Trophoblast cell (in vitro differentiated cells and primary cell): ENCODE results near the gene EIF3CL.
"Not testable (repeated sequence)": the region's sequence is repeated elsewhere in the genome, so short reads cannot be mapped to it uniquely, and the experiment has no call there.

Experiments
- DNase-seq, 2 donors: peaks; one replicate each; pipeline ENCODE4 v3.0.0-alpha.2; 2016
- H2AFZ ChIP-seq: 2 replicates; pipeline ENCODE4 v1.6.1; 2013; ENCODE audit warnings: low read length, moderate library complexity, mild to moderate bottlenecking; ENCODE audit not compliant: insufficient read depth, poor library complexity
- H2AK5ac ChIP-seq: 2 replicates; pipeline ENCODE4 v1.6.1; 2013; ENCODE audit warnings: mild to moderate bottlenecking, low read length
- H2BK120ac ChIP-seq: 2 replicates; pipeline ENCODE4 v1.6.1; 2013; ENCODE audit warnings: low read length, mild to moderate bottlenecking, moderate library complexity; ENCODE audit not compliant: insufficient read depth, poor library complexity
- H2BK12ac ChIP-seq: 2 replicates; pipeline ENCODE4 v1.6.1; 2013; ENCODE audit warnings: mild to moderate bottlenecking, low read length, moderate library complexity
- H2BK5ac ChIP-seq: 2 replicates; pipeline ENCODE4 v1.6.1; 2013; ENCODE audit warnings: low read length, low read depth, moderate library complexity, mild to moderate bottlenecking; ENCODE audit not compliant: poor library complexity
- H3K14ac ChIP-seq: 2 replicates; pipeline ENCODE4 v1.6.1; 2013; ENCODE audit warnings: mild to moderate bottlenecking, low read length
- H3K18ac ChIP-seq: 2 replicates; pipeline ENCODE4 v1.6.1; 2013; ENCODE audit warnings: mild to moderate bottlenecking, low read length
- H3K23ac ChIP-seq: 2 replicates; pipeline ENCODE4 v1.6.1; 2013; ENCODE audit warnings: low read length
- H3K27ac ChIP-seq: 2 replicates; pipeline ENCODE4 v1.5.1; 2013; ENCODE audit warnings: low read depth, mild to moderate bottlenecking, inconsistent platforms, low read length, moderate library complexity
- H3K27me3 ChIP-seq: 2 replicates; pipeline ENCODE4 v1.6.1; 2013; ENCODE audit warnings: inconsistent platforms, mild to moderate bottlenecking, low read length, moderate library complexity; ENCODE audit not compliant: insufficient read depth
- H3K36me3 ChIP-seq, 2 experiments: 1 replicate in 1 of 2; 2 replicates in 1 of 2; pipeline ENCODE4 v1.6.1; 2013; ENCODE audit warnings: low read length in 2 of 2, mild to moderate bottlenecking in 2 of 2, moderate library complexity in 1 of 2; ENCODE audit not compliant: insufficient read depth in 2 of 2, control insufficient read depth in 1 of 2
- H3K4ac ChIP-seq: 2 replicates; pipeline ENCODE4 v1.6.1; 2013; ENCODE audit warnings: low read depth, mild to moderate bottlenecking, low read length, moderate library complexity
- H3K4me1 ChIP-seq, 2 experiments: 1 replicate in 1 of 2; 2 replicates in 1 of 2; pipeline ENCODE4 v1.6.1; 2013; ENCODE audit warnings: low read length in 2 of 2, mild to moderate bottlenecking in 2 of 2, moderate library complexity in 1 of 2; ENCODE audit not compliant: insufficient read depth in 2 of 2, control insufficient read depth in 1 of 2
- H3K4me2 ChIP-seq: 2 replicates; pipeline ENCODE4 v1.6.1; 2013; ENCODE audit warnings: inconsistent platforms, mild to moderate bottlenecking, low read length, moderate library complexity
- H3K4me3 ChIP-seq: 2 replicates; pipeline ENCODE4 v1.5.1; 2013; ENCODE audit warnings: mild to moderate bottlenecking, low read depth, low read length, inconsistent platforms
- H3K79me1 ChIP-seq: one replicate; pipeline ENCODE4 v1.6.1; 2013; ENCODE audit warnings: low read length
- H3K79me2 ChIP-seq: 2 replicates; pipeline ENCODE4 v1.6.1; 2013; ENCODE audit warnings: low read length, mild to moderate bottlenecking; ENCODE audit not compliant: control insufficient read depth, insufficient read depth, poor library complexity
- H3K9ac ChIP-seq: 2 replicates; pipeline ENCODE4 v1.6.1; 2013; ENCODE audit warnings: mild to moderate bottlenecking, low read length
- H3K9me3 ChIP-seq: 2 replicates; pipeline ENCODE4 v1.6.1; 2013; ENCODE audit warnings: low read depth, mild to moderate bottlenecking, control low read depth, inconsistent platforms, low read length; ENCODE audit not compliant: insufficient read depth
- H4K12ac ChIP-seq: 2 replicates; pipeline ENCODE4 v1.6.1; 2013; ENCODE audit warnings: low read depth, mild to moderate bottlenecking, low read length, moderate library complexity
- H4K8ac ChIP-seq: 2 replicates; pipeline ENCODE4 v1.6.1; 2013; ENCODE audit warnings: low read depth, mild to moderate bottlenecking, low read length, moderate library complexity
- H4K91ac ChIP-seq: one replicate; pipeline ENCODE4 v1.6.1; 2013; ENCODE audit warnings: low read depth, mild to moderate bottlenecking, low read length, moderate library complexity
- WGBS: extraction: QIAGEN DNeasy Blood & Tissue Kit; methylation state at CpG from one replicate; pipeline ENCODE4 v1.1.7; 2013; ENCODE audit warnings: missing lambda C conversion rate; ENCODE audit not compliant: insufficient read length, insufficient coverage; ENCODE audit errors: extremely low coverage; 5-methylcytosine and 5-hydroxymethylcytosine counted together

Gene EIF3CL

DNA sequence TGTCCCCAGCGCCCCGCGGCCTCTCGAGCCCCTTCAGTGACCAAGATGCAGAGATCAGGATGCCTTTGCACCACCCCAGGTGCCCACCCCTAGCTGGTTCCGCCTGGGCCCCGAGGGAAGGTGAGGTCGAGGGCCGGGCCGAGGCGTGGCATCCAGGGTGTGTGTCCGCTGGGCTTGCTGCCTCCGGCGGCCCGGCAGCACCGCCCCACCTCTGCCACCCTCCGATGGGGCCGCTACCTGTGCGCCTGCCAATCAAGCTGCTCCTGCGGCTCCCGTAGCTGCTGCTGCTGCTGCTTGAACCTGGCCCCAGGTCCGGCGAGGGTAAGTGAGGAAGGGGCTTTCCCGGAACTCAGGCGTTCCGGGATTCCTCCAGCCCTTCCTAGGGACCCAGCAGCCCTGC lies 29.4 kb downstream of the EIF3CL start:
- H3K27ac ChIP-seq, H2BK12ac ChIP-seq, H4K12ac ChIP-seq, H3K9me3 ChIP-seq, DNase-seq, H2AFZ ChIP-seq, H3K9ac ChIP-seq, H3K4ac ChIP-seq, H2AK5ac ChIP-seq, H3K4me1 ChIP-seq, H2BK5ac ChIP-seq, H2BK120ac ChIP-seq, H3K4me2 ChIP-seq, H4K91ac ChIP-seq, H3K79me1 ChIP-seq, H3K79me2 ChIP-seq, H3K23ac ChIP-seq, H3K36me3 ChIP-seq, H3K18ac ChIP-seq, H4K8ac ChIP-seq, H3K27me3 ChIP-seq, H3K4me3 ChIP-seq, H3K14ac ChIP-seq: not testable (repeated sequence)
- no CpG with 5 or more reads among the region's 25 CpGs for WGBS

DNA sequence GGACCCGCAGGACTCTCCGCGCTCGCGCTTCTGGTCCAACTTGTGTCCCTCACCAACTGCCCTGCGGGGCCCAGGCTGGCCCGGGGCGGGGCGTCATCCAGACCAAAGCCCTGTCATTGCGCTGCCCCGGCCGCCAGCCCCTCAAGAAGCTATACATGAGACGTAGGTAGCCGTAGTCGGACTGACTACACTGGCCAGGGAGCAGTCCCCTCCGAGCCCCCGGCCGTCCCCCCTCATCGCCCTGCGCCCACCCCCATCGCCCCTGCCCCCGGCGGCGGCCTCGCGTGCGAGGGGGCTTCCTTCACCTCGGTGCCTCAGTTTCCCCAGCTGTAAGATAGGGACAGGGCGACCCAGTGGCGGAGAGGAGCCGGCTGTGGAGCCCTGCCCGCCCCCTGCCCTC lies 35.7 kb downstream of the EIF3CL start:
- not testable (repeated sequence) for H3K79me1 ChIP-seq, H2BK120ac ChIP-seq, H3K14ac ChIP-seq, H3K79me2 ChIP-seq, H2BK5ac ChIP-seq, H2AFZ ChIP-seq, H3K18ac ChIP-seq, H3K4me2 ChIP-seq, H3K9me3 ChIP-seq, H2BK12ac ChIP-seq, H3K4me3 ChIP-seq, H4K12ac ChIP-seq, H4K91ac ChIP-seq, H3K27me3 ChIP-seq, H3K27ac ChIP-seq, H3K36me3 ChIP-seq, H3K9ac ChIP-seq, H3K23ac ChIP-seq, H4K8ac ChIP-seq, H3K4me1 ChIP-seq, H2AK5ac ChIP-seq, H3K4ac ChIP-seq
- peak in 1 of 2 donors; percentile 0 for DNase-seq
- WGBS = no CpG with 5 or more reads among the region's 32 CpGs

DNA sequence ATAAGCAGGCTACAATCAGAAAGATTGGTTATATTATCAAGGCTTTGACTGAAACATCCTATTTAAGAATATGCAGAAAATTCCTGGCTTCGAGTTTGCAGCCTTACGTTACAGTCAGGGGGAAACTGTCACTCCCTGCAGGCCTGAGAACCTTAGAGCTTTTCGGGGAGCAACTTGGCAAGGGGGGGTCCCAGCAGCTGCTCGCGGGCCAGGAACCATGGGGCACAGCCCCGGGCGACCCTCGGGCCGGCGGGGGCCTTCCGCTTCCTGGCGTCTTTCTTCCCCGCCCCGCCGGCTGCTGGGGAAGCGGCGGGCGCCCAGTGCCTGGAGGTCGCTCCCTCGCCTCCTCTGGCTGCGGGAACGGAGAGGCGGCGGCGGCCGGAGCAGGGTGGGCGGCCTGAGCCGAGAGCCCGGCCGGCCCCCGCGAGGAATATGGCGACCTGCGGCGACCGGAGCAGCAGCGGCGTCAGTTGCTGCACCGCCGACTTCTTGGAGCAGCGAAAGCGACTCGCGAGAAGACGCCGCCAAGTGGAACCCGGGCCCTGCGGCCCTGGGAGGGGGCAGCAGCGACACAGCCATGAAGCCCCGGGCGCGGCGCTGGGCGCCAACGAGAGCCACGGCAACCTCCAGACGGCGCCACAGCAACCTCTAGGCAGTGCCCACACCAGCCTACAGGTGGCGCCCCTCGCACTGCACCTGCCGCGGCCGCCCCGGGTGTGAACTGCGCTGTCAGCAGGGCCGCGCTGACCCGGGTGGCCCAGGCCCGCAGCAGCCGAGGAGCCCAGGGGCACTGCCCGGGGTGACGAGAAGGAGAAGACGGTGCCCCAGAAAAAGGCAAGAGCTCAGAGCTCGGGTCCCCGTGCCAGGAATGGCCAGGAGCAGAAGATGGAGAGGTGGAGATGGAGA lies 39.1 kb downstream of the EIF3CL start:
- no CpG with 5 or more reads among the region's 75 CpGs for WGBS
- H2BK5ac ChIP-seq, H4K8ac ChIP-seq: not testable (repeated sequence)

DNA sequence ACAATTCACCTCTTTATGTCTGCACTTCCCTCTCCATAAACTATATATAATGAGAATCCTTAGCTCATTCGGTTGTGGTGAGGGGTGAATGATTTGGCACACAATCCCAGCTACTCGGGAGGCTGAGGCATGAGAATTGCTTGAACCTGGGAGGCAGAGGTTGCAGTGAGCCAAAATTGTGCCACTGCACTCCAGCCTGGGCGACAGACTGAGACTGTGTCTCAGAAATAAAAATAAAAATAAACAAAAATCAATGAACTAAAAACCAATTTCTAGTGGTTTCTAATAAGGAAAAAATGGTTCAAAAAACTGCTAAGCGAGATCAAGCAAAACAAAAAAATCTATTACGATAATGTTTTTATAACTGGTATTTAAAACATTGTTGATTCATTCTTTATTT lies 40.2 kb downstream of the EIF3CL start, which contains the start of gene NPIPB6:
Gene NPIPB6, minus strand, starts transcription at position 101 of the 400 bp plus-strand sequence. CDS start 686 bp downstream, outside the sequence.
- WGBS = no CpG with 5 or more reads among the region's 5 CpGs
- not testable (repeated sequence) for H3K4me2 ChIP-seq, H3K9me3 ChIP-seq, H3K18ac ChIP-seq, H2BK5ac ChIP-seq, H2BK120ac ChIP-seq, H3K9ac ChIP-seq, H3K27me3 ChIP-seq, H4K91ac ChIP-seq, H3K4ac ChIP-seq, H4K8ac ChIP-seq, H2AFZ ChIP-seq, H3K36me3 ChIP-seq, H3K14ac ChIP-seq, H2AK5ac ChIP-seq, H3K79me1 ChIP-seq, H3K23ac ChIP-seq, H3K4me1 ChIP-seq, H4K12ac ChIP-seq, H2BK12ac ChIP-seq, H3K27ac ChIP-seq, H3K79me2 ChIP-seq, H3K4me3 ChIP-seq, DNase-seq

More for the DNA sequence above, 39.1 kb downstream of the EIF3CL start:
- H3K79me2 ChIP-seq, H3K9me3 ChIP-seq, H3K4me2 ChIP-seq, H3K4me3 ChIP-seq, DNase-seq, H3K4ac ChIP-seq, H2AFZ ChIP-seq, H3K23ac ChIP-seq, H3K27ac ChIP-seq, H4K12ac ChIP-seq, H3K18ac ChIP-seq, H3K9ac ChIP-seq, H4K91ac ChIP-seq, H2BK12ac ChIP-seq, H3K79me1 ChIP-seq, H3K36me3 ChIP-seq, H3K14ac ChIP-seq, H2AK5ac ChIP-seq, H3K27me3 ChIP-seq, H2BK120ac ChIP-seq, H3K4me1 ChIP-seq: not testable (repeated sequence)
